Stimulated activated CD4-positive, alpha-beta T cell treated with anti-CD3 and anti-CD28 coated beads, Interleukin-12 subunit alpha, Interleukin-12 subunit beta, amount 100 ng/mL, for 24 hours (primary cell): ENCODE results near the gene AFG1L.
A peak's percentile ranks its signal among the peaks of the same experiment; 100 is the strongest.
"Not testable (repeated sequence)": the region's sequence is repeated elsewhere in the genome, so short reads cannot be mapped to it uniquely, and the experiment has no call there.

ENCODE experiments used
- DNase-seq, 2 experiments: peaks; one replicate each; pipeline ENCODE4 v3.0.0-alpha.2; 2020; ENCODE audit warnings: low read depth in 2 of 2

The AFG1L gene

GRCh38 chr6:108556866-108557493, 262.1 kb downstream of the AFG1L start:
- no peak for DNase-seq

GRCh38 chr6:108557494-108558371, 262.9 kb downstream of the AFG1L start:
- peak in 1 of 2 experiments; percentile 53 for DNase-seq

DNA sequence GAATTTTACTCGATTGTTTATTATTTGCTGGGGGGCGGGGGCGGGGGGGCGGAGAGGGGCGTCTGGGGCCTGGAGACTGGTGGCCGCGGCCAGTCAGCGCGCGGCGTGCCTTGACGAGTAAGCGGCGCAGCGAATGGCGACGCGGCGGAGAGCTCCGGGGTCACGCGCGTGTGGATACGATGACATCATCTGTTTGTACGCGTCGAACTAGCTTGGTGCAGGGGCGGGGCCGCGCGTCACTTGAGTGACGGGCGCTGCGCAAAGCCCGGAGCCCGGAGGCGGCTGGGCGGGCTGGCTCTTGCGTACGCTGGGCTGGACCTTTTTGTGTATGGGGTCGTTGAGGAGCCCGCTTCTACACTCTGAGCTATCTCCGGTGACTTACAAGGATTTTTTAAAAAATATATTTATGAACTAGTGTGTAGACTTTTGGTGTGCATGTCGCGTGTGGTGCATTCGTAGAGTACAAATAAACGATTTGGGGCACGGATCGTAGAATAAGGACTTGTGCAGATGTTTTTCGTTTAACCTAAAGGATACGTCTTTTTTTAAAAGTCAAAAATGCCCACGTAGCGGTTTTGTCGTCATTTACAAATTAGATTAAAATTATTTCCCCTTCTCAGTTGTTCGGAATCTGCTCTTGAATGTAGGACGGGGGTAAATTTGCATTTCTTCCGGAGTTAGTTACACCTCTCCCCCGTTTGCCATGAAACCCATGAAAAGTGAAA, 263.7 kb downstream of the AFG1L start:
- peak; percentile 89 to 91 for DNase-seq

- DNase-seq = peak; percentile 64 to 67
Observed at GRCh38 chr6:108559097-108559883, 264.4 kb downstream of the AFG1L start.

DNA sequence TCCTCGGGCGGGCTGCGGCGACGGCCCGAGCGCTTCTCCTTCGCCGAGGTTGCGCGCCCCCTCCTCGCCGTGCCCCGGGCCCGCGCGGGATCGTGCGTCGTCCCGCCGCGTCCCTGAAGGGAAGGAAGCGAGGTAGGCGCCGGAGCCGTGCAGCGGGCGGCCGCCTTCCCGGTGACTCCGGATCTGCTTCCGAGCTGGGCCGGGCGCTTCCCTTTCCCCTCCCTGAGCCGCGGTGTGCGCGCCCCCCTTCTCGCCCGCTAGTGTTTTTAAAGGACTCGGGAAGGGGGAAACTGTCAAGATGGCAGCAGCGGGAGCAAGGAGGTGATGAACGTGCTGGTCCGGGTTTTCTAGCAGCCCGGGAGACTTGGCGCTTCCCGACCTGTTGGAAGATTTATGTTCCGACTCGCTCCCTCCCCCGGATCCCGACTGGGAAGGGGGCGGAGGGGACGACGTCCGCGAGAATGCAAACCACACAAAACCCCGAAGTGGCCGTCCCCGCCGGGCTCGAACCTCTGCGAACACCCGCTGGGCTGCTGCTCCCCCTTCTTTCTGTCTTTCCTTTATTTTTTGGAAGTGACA, 265.1 kb downstream of the AFG1L start:
- DNase-seq = no peak

DNA sequence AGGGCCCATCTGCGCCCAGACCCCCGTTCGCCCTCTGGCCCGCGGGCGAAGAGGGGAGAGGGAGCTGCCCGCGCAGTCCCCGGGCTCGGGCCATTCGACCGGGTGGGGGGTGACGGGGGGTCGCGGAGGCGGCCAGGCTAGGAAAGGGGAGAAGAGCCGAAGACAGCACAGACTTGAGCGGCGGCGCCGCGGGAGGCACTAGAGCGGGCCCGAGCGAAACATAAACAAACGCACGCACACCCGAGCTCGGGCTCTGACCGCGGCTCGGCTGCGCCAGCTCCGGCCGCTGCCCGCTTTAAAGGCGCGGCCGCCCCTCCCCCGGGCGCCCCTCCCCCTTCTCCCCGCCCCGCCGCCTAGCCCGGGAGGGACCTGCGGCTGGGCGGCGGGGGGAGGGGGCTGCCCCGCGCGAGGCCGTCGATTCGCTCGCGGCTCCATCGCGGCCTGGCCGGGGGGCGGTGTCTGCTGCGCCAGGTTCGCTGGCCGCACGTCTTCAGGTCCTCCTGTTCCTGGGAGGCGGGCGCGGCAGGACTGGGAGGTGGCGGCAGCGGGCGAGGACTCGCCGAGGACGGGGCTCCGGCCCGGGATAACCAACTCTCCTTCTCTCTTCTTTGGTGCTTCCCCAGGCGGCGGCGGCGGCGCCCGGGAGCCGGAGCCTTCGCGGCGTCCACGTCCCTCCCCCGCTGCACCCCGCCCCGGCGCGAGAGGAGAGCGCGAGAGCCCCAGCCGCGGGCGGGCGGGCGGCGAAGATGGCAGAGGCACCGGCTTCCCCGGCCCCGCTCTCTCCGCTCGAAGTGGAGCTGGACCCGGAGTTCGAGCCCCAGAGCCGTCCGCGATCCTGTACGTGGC, 265.8 kb downstream of the AFG1L start, which contains the start of gene FOXO3:
Gene FOXO3 (plus strand): TSS at position 455 of the 846 bp plus-strand sequence. CDS start 292 bp downstream, at position 747.
- DNase-seq = peak in 1 of 2 experiments; percentile 43

- not testable (repeated sequence) for DNase-seq
Observed at GRCh38 chr6:108561309-108561647, 266.4 kb downstream of the AFG1L start.

DNA sequence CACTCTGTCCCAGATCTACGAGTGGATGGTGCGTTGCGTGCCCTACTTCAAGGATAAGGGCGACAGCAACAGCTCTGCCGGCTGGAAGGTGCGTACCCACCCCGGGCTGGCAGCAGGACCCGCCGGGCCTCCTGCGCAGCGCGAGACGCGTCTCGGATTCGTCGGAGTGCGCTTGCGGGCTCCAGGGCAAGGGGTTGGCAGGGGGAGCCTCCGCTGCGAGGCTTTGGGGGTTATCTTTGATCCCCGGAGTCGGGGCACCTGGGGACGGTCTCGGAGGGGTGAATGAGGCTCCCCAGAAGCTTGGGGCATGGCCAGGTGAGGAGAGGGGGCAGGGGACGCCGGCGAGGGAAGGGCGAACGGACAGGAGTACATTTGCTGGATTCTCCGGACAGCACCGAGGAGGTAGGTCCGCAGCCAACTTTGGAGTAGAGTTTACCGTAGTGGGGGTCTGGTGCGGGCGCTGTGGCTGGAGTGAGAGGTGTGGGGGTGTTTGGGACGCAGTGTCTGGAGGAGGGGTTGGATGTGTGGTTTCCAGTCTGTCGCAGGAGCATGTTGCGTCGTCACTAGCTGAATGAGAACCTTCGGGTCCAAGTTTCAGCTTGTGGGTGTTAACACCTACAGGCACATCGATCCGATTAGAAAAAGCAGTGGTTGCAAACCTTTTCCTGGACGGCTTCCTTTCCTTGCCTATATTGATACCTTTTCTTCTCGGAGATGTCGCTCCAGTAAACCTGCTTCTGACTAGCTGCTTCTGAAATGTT, 267.1 kb downstream of the AFG1L start:
- no peak for DNase-seq

GRCh38 chr6:108562503-108562993, 267.7 kb downstream of the AFG1L start:
- DNase-seq = no peak

DNA sequence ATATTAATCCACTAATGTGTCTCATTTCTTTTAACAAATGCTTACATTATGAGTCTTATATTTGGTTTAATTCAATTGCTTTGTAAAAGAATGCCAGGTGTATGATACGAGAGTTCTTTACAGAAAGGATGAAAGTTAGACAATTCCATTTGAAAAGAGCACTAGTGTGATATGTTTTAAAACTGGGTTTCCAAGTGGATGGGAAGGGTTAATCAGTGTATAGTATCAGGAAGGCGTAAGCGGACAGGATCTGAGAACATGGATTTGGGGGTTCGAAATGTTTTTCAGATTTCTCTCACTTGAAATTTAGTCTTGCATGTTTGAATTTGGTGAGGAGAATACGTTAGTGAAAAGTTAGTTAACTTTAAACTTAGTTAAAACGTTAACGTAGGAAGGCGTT, 268.4 kb downstream of the AFG1L start:
- DNase-seq = no peak

GRCh38 chr6:108564178-108564577, 269.3 kb downstream of the AFG1L start:
- no peak for DNase-seq

GRCh38 chr6:108565091-108565766, 270.4 kb downstream of the AFG1L start:
- no peak for DNase-seq

GRCh38 chr6:108565893-108566292, 271.0 kb downstream of the AFG1L start:
- DNase-seq = no peak

- DNase-seq = no peak
Observed at GRCh38 chr6:108566406-108566805, 271.6 kb downstream of the AFG1L start.

DNA sequence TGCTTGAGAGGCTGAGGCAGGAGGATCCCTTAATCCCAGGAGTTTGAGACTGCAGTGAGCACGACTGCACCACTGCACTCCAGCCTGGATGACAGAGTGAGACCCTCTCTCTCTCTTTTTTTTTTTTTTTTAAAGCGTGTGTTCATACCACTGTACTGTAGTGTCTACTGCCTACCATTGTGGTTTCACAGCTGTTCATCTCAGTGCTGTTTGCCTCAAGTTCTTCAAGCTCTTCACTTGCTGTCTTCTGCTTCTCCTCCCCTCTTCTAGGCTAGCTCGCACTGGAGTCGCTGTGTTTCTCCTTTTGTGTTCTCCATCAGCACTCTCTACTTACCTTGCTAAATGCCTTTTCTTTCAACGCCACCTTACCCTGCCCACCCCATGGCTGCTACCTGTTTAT, 273.2 kb downstream of the AFG1L start:
- no peak for DNase-seq

DNA sequence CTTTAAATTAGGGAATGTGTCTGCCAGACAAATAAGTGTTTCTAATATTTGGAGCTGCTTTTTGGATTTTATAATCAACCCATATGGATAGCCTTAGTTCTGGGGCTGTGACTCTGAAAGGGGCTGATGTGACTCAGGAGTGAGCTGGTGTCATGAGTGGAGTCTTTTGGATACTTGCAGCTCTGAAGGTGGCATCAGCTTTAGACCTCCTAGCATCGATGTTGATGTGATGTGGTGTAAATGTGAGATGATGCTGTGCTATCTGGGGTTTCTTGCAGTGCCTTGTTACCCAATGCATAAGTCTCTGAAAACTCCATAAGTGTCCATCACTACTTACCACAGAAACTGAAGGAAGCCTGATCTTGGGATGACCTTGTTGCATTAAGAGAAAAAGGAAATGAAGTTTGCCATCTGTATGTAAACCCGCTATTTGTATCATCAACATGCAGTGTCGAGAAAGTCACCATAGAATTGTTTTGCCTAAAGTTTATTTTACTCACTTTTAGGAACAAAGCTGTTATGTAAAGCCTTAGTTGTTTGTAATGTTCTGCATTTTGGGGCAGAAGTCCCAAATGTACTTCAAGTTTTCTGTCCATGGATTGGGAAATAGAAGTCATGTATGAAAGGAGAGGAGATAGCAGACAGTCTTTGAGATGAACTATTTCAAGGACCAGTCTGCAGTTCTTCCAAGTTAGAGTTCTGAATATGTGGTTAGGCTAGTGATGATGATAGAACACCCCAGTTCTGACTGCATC, 273.9 kb downstream of the AFG1L start:
- DNase-seq = no peak

GRCh38 chr6:108570517-108570916, 275.7 kb downstream of the AFG1L start:
- DNase-seq = no peak
